OCI-LY7 (cell line): ENCODE data around the gene MAPKAPK3. TPM values are rescaled to one million over a fixed set of nuclear protein-coding genes. Genes with fewer than 3 reads are reported as not detected.

Experiments used
- BruUV-seq: library from RNA; stranded (reverse); fragments of 400-500 nt; replicated peaks from 2 replicates; lab custom pipeline; 2021; lab: Mats Ljungman, UMichigan
- CTCF ChIA-PET: fragments of 300-600 bp; sonication (Branson Sonifier 250); formaldehyde crosslinking; loops from one replicate; lab custom pipeline; 2022; ENCODE audit warnings: antibody characterized with exemption; ENCODE audit not compliant: unreplicated experiment; lab: Charles Lee
- POLR2A ChIA-PET: fragments of 300-600 bp; sonication (Branson Sonifier 250); formaldehyde crosslinking; loops from one replicate; lab custom pipeline; 2022; ENCODE audit warnings: antibody characterized with exemption; lab: Charles Lee
- DNase-seq: peaks from one replicate; pipeline ENCODE4 v3.0.0-alpha.2; 2015; ENCODE audit warnings: low spot score
- H2AFZ ChIP-seq: fragments of 200-600 bp; sonication (generic), shearing (Covaris generic); 2 replicates; pipeline ENCODE4 v1.6.1; 2014; ENCODE audit warnings: mild to moderate bottlenecking, antibody characterized with exemption, low read length, moderate library complexity
- H3K27ac ChIP-seq: fragments of 200-600 bp; sonication (generic); 2 replicates; pipeline ENCODE4 v1.5.1; 2014; ENCODE audit warnings: mixed run types, low read depth, mild to moderate bottlenecking, moderate library complexity, low read length, inconsistent platforms; ENCODE audit not compliant: poor library complexity, severe bottlenecking
- H3K36me3 ChIP-seq: fragments of 200-600 bp; sonication (generic); 2 replicates; pipeline ENCODE4 v1.6.1; 2014; ENCODE audit warnings: mild to moderate bottlenecking, antibody characterized with exemption, low read length, moderate library complexity, mixed read lengths; ENCODE audit not compliant: insufficient read depth
- H3K4me1 ChIP-seq: fragments of 200-600 bp; sonication (generic); 2 replicates; pipeline ENCODE4 v1.5.1; 2014; ENCODE audit warnings: mild to moderate bottlenecking, low read length; ENCODE audit not compliant: insufficient read depth, poor library complexity, severe bottlenecking
- H3K4me2 ChIP-seq: fragments of 200-600 bp; sonication (generic); 2 replicates; pipeline ENCODE4 v1.6.1; 2014; ENCODE audit warnings: mild to moderate bottlenecking, low read length
- H3K4me3 ChIP-seq: fragments of 200-600 bp; sonication (generic); 2 replicates; pipeline ENCODE4 v1.5.1; 2014; ENCODE audit warnings: mild to moderate bottlenecking, low read depth, low read length; ENCODE audit not compliant: poor library complexity, severe bottlenecking
- H3K79me2 ChIP-seq: fragments of 200-600 bp; sonication (generic); 2 replicates; pipeline ENCODE4 v1.6.1; 2016; ENCODE audit warnings: low read depth, mild to moderate bottlenecking, low read length, moderate library complexity, mixed read lengths; ENCODE audit not compliant: insufficient read depth
- H3K9me2 ChIP-seq: fragments of 200-600 bp; sonication (generic); 2 replicates; pipeline ENCODE4 v1.6.1; 2016; ENCODE audit warnings: mild to moderate bottlenecking, low read length, mixed read lengths; ENCODE audit not compliant: insufficient read depth
- H3K9me3 ChIP-seq: fragments of 200-600 bp; sonication (generic); 2 replicates; pipeline ENCODE4 v1.6.1; 2014; ENCODE audit warnings: mild to moderate bottlenecking, mixed run types, low read length, mixed read lengths
- H4K20me1 ChIP-seq: fragments of 200-600 bp; sonication (generic); 2 replicates; pipeline ENCODE4 v1.6.1; 2014; ENCODE audit warnings: mild to moderate bottlenecking, antibody characterized with exemption, low read length, moderate library complexity, mixed read lengths; ENCODE audit not compliant: insufficient read depth
- EZH2phosphoT487 ChIP-seq: fragments of 200-600 bp; sonication (generic); IDR thresholded peaks from 2 replicates; pipeline ENCODE4 v1.6.1; 2018; ENCODE audit warnings: low read depth, borderline replicate concordance, mild to moderate bottlenecking, mixed run types, antibody characterized with exemption, low read length, moderate library complexity, mixed read lengths
- intact Hi-C: fragments of 100-400 bp; cut with micrococcal nuclease; formaldehyde crosslinking; loops from one replicate; pipeline ENCODE4 v1.10.0; 2022; ENCODE audit not compliant: unreplicated experiment
- total RNA-seq, 2 experiments: library from RNA; depleted of rRNA in 1 of 2; stranded (reverse); fragments of >200 nt in 1 of 2; shearing (Covaris generic) in 1 of 2; gene quantifications; 2 replicates each; pipeline ENCODE4 v1.2.3, GENCODE V29; 2014 to 2022
- TF ChIP-seq, protein P1 (sequence below): fragments of 200-600 bp; sonication (generic); conservative IDR thresholded peaks from 2 replicates; pipeline ENCODE4 v1.5.1; 2014; ENCODE audit warnings: mild to moderate bottlenecking, antibody characterized with exemption, low read length, moderate library complexity, mixed read lengths

The MAPKAPK3 gene
- total RNA-seq, 2 experiments from 2014 or later = 17.5 to 25.2 TPM

GRCh38 chr3:50602595-50603191, 14.3 kb upstream of the MAPKAPK3 start:
- ChIA-PET CTCF (no interaction called here), POLR2A (no interaction called here)
- Histone ChIP-seq H3K36me3 (no peaks in the 10 kb centered on the region), H3K9me2 (no peaks in the 10 kb centered on the region), H3K27ac (no peak overlapping the region), H4K20me1 (no peaks in the 10 kb centered on the region), H3K4me3 (no peak overlapping the region), H3K79me2 (no peaks in the 10 kb centered on the region), H3K9me3 (no peaks in the 10 kb centered on the region), H2AFZ (no peak overlapping the region), H3K4me1 (no peaks in the 10 kb centered on the region), H3K4me2 (no peak overlapping the region)
- no peak for DNase-seq
- intact Hi-C loops = no loop called here
- no TSS peak for BruUV-seq
- TF ChIP-seq, protein P1, sequence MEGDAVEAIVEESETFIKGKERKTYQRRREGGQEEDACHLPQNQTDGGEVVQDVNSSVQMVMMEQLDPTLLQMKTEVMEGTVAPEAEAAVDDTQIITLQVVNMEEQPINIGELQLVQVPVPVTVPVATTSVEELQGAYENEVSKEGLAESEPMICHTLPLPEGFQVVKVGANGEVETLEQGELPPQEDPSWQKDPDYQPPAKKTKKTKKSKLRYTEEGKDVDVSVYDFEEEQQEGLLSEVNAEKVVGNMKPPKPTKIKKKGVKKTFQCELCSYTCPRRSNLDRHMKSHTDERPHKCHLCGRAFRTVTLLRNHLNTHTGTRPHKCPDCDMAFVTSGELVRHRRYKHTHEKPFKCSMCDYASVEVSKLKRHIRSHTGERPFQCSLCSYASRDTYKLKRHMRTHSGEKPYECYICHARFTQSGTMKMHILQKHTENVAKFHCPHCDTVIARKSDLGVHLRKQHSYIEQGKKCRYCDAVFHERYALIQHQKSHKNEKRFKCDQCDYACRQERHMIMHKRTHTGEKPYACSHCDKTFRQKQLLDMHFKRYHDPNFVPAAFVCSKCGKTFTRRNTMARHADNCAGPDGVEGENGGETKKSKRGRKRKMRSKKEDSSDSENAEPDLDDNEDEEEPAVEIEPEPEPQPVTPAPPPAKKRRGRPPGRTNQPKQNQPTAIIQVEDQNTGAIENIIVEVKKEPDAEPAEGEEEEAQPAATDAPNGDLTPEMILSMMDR = no peak
- TF ChIP-seq EZH2phosphoT487 = no peak

GRCh38 chr3:50603261-50604109, 13.5 kb upstream of the MAPKAPK3 start:
- Histone ChIP-seq H3K27ac (no peak overlapping the region), H3K4me2 (no peak overlapping the region), H3K36me3 (no peaks in the 10 kb centered on the region), H4K20me1 (no peaks in the 10 kb centered on the region), H2AFZ (no peak overlapping the region), H3K9me2 (no peaks in the 10 kb centered on the region), H3K4me3 (no peak overlapping the region), H3K4me1 (no peaks in the 10 kb centered on the region), H3K79me2 (no peaks in the 10 kb centered on the region), H3K9me3 (no peaks in the 10 kb centered on the region)
- TF ChIP-seq, protein P1 = no peak
- no peak for TF ChIP-seq EZH2phosphoT487
- ChIA-PET POLR2A (no interaction called here), CTCF (interaction anchor here (0.6 kb wide), 1 partner anchor 425 kb away, joined by 3 read pairs; no protein-coding TSS in a partner anchor)
- BruUV-seq = no TSS peak
- intact Hi-C loops = no loop called here
- DNase-seq = no peak
